ENCODE results near the gene TACC2.
"Not testable (repeated sequence)": the region's sequence is repeated elsewhere in the genome, so short reads cannot be mapped to it uniquely, and the experiment has no call there.

The TACC2 gene

GRCh38 chr10:122001698-122002097, 12.7 kb downstream of the TACC2 start:
- Histone ChIP-seq H3K9me3 (ENCODE audit: low read length) (no peaks in the 10 kb centered on the region), H3K4me3 (ENCODE audit: low read length) (no peak overlapping the region), H3K36me3 (ENCODE audit: insufficient read depth, low read length) (no peaks in the 10 kb centered on the region), H3K4me1 (ENCODE audit: insufficient read depth, low read length) (peaks cover 3% of the 10 kb centered on the region), H2AFZ (ENCODE audit: low read depth, low read length) (no peak overlapping the region), H3K27me3 (ENCODE audit: insufficient read depth, low read length) (no peaks in the 10 kb centered on the region)

DNA sequence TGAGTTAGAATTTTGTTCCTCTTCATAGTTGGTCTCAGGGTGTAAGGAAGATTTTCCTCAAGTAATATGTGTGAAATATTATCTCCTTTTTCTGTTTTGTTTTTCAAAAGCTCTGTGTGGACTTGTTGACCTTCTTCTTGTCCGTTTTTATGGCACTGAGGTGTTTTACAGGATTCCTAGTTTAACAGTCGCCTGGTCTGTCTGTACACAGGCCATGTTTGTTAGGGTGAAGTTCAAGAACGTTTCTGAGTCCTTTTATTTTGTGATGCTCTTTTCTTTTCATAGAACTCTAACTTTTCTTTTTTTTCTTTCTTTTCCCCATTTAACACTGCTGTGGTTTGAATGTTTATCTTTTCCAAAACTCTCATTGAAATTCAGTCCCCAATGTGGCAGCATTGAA, 18.5 kb downstream of the TACC2 start:
- Histone ChIP-seq H3K36me3 (ENCODE audit: insufficient read depth, low read length) (no peaks in the 10 kb centered on the region), H3K4me3 (ENCODE audit: low read length) (no peak overlapping the region), H3K27me3 (ENCODE audit: insufficient read depth, low read length) (no peaks in the 10 kb centered on the region), H3K9me3 (ENCODE audit: low read length) (no peaks in the 10 kb centered on the region), H3K4me1 (ENCODE audit: insufficient read depth, low read length) (no peaks in the 10 kb centered on the region), H2AFZ (ENCODE audit: low read depth, low read length) (no peak overlapping the region)

DNA sequence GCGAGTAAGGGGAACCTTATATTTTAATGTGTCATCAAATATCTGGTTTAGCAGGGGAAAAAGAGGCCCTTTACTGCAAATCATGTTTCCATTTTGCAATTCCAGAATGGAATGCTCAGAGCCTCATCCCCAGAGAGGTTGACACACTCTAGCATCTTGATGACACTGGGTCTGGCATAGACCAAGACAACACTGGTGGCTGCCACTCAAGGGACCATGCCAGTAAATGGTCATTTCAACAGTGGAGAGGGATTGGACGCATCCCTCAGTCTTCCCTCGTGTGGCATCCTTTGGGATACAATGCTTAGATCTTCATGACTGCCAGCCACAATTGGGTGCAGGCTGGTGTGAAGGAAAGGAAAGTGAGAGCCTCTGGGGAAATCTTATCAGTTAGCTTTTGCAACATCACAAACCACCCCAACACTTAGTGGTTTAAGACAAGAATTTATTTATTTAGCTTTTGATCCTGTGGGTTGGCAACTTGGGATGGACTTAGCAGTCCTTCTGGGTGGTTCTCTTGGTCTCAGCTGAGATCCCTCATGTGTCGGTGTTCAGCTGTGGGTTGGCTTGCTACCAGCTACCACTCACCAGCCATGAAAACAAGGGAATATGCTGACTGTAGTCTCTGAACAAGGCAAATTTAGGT, 21.6 kb downstream of the TACC2 start:
- peaks cover 3% of the 10 kb centered on the region for H3K9me3 ChIP-seq (ENCODE audit: low read length)
- peaks cover 2% of the 10 kb centered on the region for H3K27me3 ChIP-seq (ENCODE audit: insufficient read depth, low read length)
- no peaks in the 10 kb centered on the region for H3K36me3 ChIP-seq (ENCODE audit: insufficient read depth, low read length)
- H3K4me3 ChIP-seq (ENCODE audit: low read length), result no peak overlapping the region
- no peak overlapping the region for H2AFZ ChIP-seq (ENCODE audit: low read depth, low read length)
- H3K4me1 ChIP-seq (ENCODE audit: insufficient read depth, low read length), result no peaks in the 10 kb centered on the region

GRCh38 chr10:122012731-122013130, 23.8 kb downstream of the TACC2 start:
- no peak overlapping the region for H2AFZ ChIP-seq (ENCODE audit: low read depth, low read length)
- no peaks in the 10 kb centered on the region for H3K4me1 ChIP-seq (ENCODE audit: insufficient read depth, low read length)
- H3K27me3 ChIP-seq (ENCODE audit: insufficient read depth, low read length), result peaks cover 5% of the 10 kb centered on the region
- H3K9me3 ChIP-seq (ENCODE audit: low read length), result peaks cover 3% of the 10 kb centered on the region
- H3K36me3 ChIP-seq (ENCODE audit: insufficient read depth, low read length), result no peaks in the 10 kb centered on the region
- no peak overlapping the region for H3K4me3 ChIP-seq (ENCODE audit: low read length)

- no peak overlapping the region for H3K4me3 ChIP-seq (ENCODE audit: low read length)
- peaks cover 3% of the 10 kb centered on the region for H3K9me3 ChIP-seq (ENCODE audit: low read length)
- H3K4me1 ChIP-seq (ENCODE audit: insufficient read depth, low read length), result peaks cover 1% of the 10 kb centered on the region
- H3K27me3 ChIP-seq (ENCODE audit: insufficient read depth, low read length), result peaks cover 5% of the 10 kb centered on the region
- H3K36me3 ChIP-seq (ENCODE audit: insufficient read depth, low read length), result no peaks in the 10 kb centered on the region
- H2AFZ ChIP-seq (ENCODE audit: low read depth, low read length), result no peak overlapping the region
These were observed 24.4 kb downstream of the TACC2 start for GRCh38 chr10:122013311-122013780.

GRCh38 chr10:122014652-122015248, 25.8 kb downstream of the TACC2 start:
- Histone ChIP-seq H3K27me3 (ENCODE audit: insufficient read depth, low read length) (peaks cover 19% of the 10 kb centered on the region), H2AFZ (ENCODE audit: low read depth, low read length) (no peak overlapping the region), H3K36me3 (ENCODE audit: insufficient read depth, low read length) (no peaks in the 10 kb centered on the region), H3K4me3 (ENCODE audit: low read length) (no peak overlapping the region), H3K4me1 (ENCODE audit: insufficient read depth, low read length) (peaks cover 9% of the 10 kb centered on the region), H3K9me3 (ENCODE audit: low read length) (peaks cover 3% of the 10 kb centered on the region)

- not testable (repeated sequence) for H3K9me3 ChIP-seq (ENCODE audit: low read length); H3K4me3 ChIP-seq (ENCODE audit: low read length); H3K4me1 ChIP-seq (ENCODE audit: insufficient read depth, low read length); H2AFZ ChIP-seq (ENCODE audit: low read depth, low read length); H3K36me3 ChIP-seq (ENCODE audit: insufficient read depth, low read length)
- peaks cover 27% of the 10 kb centered on the region for H3K27me3 ChIP-seq (ENCODE audit: insufficient read depth, low read length)
These were observed 29.0 kb downstream of the TACC2 start for GRCh38 chr10:122017926-122018325.

- no peaks in the 10 kb centered on the region for H3K36me3 ChIP-seq (ENCODE audit: insufficient read depth, low read length)
- peaks cover 27% of the 10 kb centered on the region for H3K27me3 ChIP-seq (ENCODE audit: insufficient read depth, low read length)
- no peak overlapping the region for H3K4me3 ChIP-seq (ENCODE audit: low read length)
- peaks cover 2% of the 10 kb centered on the region for H3K9me3 ChIP-seq (ENCODE audit: low read length)
- peaks cover 9% of the 10 kb centered on the region for H3K4me1 ChIP-seq (ENCODE audit: insufficient read depth, low read length)
- H2AFZ ChIP-seq (ENCODE audit: low read depth, low read length), result no peak overlapping the region
These were observed 29.5 kb downstream of the TACC2 start for GRCh38 chr10:122018491-122018890.

DNA sequence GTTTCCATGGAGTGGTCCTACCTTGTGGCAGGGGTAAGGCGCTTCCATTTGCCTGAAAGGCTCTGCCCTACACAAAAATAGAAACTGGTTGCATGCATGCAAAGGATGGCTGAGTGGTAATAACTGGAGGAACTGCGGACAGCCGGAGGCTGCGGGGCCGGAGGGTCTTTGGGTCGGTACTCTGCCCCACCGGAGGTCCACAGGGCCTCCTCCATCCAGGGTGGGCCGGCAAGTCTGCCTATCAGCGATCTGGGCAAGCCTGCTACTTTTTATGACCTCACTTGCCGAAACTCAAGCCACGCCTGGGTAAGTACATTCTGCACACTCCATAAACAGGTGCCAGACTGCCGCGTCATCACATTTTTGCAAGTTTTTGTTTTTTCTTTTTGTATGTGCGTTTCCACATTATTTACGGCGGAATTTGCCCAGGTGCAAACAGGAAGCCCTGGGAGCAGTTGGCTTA, 30.0 kb downstream of the TACC2 start:
- Histone ChIP-seq H3K4me3 (ENCODE audit: low read length) (no peak overlapping the region), H3K9me3 (ENCODE audit: low read length) (peaks cover 2% of the 10 kb centered on the region), H3K4me1 (ENCODE audit: insufficient read depth, low read length) (peaks cover 9% of the 10 kb centered on the region), H3K36me3 (ENCODE audit: insufficient read depth, low read length) (no peaks in the 10 kb centered on the region), H3K27me3 (ENCODE audit: insufficient read depth, low read length) (peaks cover 27% of the 10 kb centered on the region), H2AFZ (ENCODE audit: low read depth, low read length) (no peak overlapping the region)

- Histone ChIP-seq H3K9me3 (ENCODE audit: low read length) (peaks cover 2% of the 10 kb centered on the region), H3K4me3 (ENCODE audit: low read length) (no peak overlapping the region), H3K36me3 (ENCODE audit: insufficient read depth, low read length) (no peaks in the 10 kb centered on the region), H2AFZ (ENCODE audit: low read depth, low read length) (no peak overlapping the region), H3K27me3 (ENCODE audit: insufficient read depth, low read length) (peaks cover 27% of the 10 kb centered on the region), H3K4me1 (ENCODE audit: insufficient read depth, low read length) (peaks cover 9% of the 10 kb centered on the region)
These were observed 30.5 kb downstream of the TACC2 start for GRCh38 chr10:122019414-122019975.

- H3K27me3 ChIP-seq (ENCODE audit: insufficient read depth, low read length), result peaks cover 27% of the 10 kb centered on the region
- H3K4me1 ChIP-seq (ENCODE audit: insufficient read depth, low read length), result peaks cover 9% of the 10 kb centered on the region
- no peaks in the 10 kb centered on the region for H3K36me3 ChIP-seq (ENCODE audit: insufficient read depth, low read length)
- no peak overlapping the region for H3K4me3 ChIP-seq (ENCODE audit: low read length)
- peaks cover 2% of the 10 kb centered on the region for H3K9me3 ChIP-seq (ENCODE audit: low read length)
- H2AFZ ChIP-seq (ENCODE audit: low read depth, low read length), result no peak overlapping the region
These were observed 31.3 kb downstream of the TACC2 start for GRCh38 chr10:122020226-122020625.

DNA sequence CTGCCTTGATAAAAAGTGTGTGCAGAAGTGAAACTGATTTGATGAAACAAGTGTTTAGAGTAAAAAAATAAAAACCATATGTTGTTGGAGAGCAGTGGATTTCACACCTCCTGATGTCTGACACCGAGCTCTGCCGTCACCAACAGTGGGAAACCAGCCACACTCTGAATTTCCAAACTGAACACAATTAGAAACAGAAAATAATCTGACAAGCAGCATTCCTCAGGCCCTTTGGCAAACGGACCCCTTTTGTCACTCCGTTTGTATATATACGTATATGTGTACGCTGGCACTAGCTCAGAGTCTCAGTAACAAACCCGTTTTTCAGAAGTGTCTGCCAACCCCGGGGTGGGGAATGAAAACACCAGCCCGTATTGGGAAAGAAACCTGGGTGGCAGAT, 32.4 kb downstream of the TACC2 start:
- Histone ChIP-seq H3K27me3 (ENCODE audit: insufficient read depth, low read length) (peaks cover 27% of the 10 kb centered on the region), H3K36me3 (ENCODE audit: insufficient read depth, low read length) (no peaks in the 10 kb centered on the region), H2AFZ (ENCODE audit: low read depth, low read length) (no peak overlapping the region), H3K4me1 (ENCODE audit: insufficient read depth, low read length) (peaks cover 9% of the 10 kb centered on the region), H3K4me3 (ENCODE audit: low read length) (no peak overlapping the region), H3K9me3 (ENCODE audit: low read length) (peaks cover 2% of the 10 kb centered on the region)

DNA sequence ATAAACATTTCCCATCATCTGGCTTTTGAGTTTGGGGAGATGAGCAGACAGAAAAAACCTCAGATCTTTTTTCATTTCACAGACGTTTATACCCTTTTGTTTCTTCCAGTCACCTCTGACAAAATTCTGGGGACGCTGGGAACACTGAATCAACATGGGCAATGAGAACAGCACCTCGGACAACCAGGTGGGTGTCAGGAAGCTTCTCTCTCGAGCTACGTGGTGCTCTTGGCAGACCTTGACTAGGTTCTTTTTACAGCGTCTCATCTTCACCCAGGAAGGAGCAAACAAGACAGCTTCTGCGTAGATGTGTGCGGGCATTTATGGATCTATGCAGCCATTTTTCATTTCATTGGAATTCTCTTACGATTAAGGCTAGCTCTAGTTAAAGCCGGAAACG, 32.9 kb downstream of the TACC2 start:
- Histone ChIP-seq H2AFZ (ENCODE audit: low read depth, low read length) (no peak overlapping the region), H3K36me3 (ENCODE audit: insufficient read depth, low read length) (no peaks in the 10 kb centered on the region), H3K4me3 (ENCODE audit: low read length) (no peak overlapping the region), H3K4me1 (ENCODE audit: insufficient read depth, low read length) (peaks cover 9% of the 10 kb centered on the region), H3K27me3 (ENCODE audit: insufficient read depth, low read length) (peaks cover 25% of the 10 kb centered on the region), H3K9me3 (ENCODE audit: low read length) (peaks cover 2% of the 10 kb centered on the region)
